Activated gamma-delta T cell treated with Interleukin-2 at 50 U/mL for 16 hours (primary cell): ENCODE results near the gene UBA6.
"Not testable (repeated sequence)": the region's sequence is repeated elsewhere in the genome, so short reads cannot be mapped to it uniquely, and the experiment has no call there.

ENCODE experiments used
- DNase-seq: peaks from one replicate; pipeline ENCODE4 v3.0.0-alpha.2; 2020

UBA6 gene

DNA sequence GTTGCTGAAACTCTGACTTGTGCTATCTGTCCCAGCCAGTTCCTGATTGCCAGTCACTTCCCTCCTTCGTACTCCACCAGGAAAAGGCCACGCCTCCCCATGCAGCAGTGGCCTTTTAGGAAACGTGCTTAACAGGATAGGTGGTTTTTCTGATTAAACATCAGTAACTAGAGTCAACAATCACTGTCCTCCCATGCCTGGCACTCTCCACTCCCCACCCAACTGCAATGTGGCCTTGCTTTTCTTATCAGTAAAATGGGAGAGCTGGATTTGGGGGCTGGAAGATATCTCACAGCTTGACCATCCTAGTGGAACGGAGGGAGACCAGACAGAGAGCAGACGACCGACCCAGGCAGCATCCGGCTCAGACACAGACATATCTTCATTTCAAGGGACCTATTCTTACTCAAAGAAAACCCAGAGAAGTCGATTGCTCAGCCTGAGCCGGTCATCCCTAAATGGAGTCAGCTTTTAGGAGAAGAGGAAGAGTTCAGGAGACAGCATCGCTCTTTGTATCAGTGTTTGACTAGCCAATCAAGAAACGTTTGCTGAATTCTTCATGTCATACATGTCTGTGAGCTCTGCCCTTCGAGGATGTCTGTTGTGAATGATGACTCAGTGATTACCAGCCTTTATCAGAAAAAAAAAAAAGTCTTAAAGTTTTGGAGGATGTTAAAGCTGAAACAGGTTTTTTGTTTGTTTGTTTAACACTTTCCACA, 12.7 kb upstream of the UBA6 start:
- no peak for DNase-seq

DNA sequence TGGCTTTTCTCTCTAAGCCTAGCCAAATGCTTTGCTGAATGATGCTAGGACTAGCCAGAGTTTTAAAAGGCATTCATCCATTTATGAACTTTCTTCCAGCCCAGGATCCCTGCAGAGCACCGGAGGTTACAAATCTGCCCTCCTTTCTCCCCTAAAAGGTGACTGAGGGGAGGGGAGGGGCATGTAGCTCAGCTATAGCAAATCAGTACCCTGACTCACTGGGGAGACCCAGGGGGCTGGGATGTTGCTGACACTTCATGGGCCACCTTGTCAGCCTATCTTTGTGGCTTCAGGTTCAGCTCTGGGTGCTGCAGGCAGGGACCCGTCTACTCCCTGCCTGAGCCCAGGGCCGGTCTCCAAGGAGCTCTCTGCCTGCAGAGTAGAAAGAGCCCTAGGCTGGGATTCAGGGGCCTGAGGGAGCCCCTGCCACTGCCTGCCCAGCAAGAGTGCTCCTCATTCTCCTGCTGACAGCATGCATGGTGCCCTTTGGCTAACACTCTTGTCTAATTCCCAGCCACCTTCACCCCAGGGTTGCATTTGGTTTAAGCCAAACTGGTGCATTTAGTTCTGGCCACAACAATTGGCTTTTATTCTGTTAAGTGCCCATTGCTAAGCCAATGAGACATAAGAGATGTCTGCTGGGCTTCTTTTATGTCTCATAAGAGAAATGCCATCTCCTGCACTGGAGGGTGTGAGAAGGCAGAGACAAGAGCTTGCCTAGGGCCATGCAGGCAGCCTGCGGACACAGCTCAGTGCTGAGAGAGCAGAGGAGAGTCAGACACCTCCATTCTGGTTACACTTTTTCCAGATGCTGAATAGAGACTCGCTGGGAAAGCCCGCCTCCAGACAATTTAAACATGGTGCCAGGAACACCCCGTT, 11.9 kb upstream of the UBA6 start:
- DNase-seq, result no peak

DNA sequence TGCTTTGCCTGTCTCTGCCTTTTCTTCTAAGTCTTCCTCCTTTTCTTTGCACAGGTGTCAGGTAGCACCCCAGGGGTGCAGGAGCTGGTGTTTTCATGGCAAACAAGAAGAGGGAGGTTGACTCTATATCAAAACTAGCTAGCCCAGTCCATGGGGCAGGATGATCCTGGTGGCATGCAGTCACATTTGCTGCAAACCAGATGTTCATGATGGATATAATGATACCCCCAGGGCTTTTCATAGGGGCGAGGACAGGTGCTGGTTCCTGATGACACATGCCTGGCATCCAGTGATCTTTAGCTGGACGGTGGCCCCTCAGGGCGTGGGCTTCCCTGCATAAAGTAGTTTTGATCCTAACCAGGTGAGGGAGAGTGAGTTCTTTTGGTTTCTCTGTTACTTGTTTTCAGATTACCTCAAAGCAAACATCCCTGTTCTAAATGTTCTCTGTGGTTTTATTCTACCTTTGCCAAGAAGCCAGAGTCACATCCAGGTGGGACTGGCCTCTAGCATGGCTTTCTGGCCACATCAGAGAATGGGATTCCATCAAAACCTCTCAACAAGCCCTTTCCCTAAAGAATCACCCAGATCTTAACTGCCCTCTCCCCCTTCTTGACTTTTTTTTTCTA, 11.2 kb upstream of the UBA6 start:
- no peak for DNase-seq

DNA sequence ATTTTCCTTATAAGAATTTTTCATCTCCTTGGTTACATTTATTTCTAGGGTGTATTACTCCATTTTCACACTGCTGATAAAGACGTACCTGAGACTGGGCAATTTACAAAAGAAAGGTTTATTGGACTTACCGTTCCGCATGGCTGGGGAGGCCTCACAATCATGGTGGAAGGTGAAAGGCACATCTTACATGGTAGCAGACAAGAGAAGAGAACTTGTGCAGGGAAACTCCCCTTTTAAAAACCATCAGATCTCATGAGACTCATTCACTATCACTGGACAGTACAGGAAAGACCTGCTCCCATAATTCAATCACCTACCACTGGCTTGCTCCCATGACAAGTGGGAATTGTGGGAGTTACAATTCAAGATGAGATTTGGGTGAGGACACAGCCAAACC, 5.7 kb upstream of the UBA6 start:
- not testable (repeated sequence) for DNase-seq

DNA sequence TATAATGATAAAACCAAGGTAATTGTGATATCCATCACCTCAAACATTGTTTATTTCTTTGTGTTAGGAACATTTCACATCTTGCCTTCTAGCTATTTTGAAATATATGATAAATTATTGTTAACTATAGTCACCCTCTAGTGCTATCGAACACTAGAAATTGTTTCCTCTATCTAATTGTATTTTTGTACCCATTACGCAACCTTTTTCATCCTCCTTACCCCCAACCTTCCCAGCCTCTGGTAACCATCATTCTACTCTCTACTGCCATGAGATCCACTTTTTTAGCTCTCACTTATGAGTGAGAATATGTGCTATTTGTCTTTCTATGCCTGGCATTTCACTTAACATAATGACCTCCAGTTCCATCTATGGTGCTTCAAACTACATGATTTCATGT, 3.9 kb upstream of the UBA6 start:
- DNase-seq, result no peak

DNA sequence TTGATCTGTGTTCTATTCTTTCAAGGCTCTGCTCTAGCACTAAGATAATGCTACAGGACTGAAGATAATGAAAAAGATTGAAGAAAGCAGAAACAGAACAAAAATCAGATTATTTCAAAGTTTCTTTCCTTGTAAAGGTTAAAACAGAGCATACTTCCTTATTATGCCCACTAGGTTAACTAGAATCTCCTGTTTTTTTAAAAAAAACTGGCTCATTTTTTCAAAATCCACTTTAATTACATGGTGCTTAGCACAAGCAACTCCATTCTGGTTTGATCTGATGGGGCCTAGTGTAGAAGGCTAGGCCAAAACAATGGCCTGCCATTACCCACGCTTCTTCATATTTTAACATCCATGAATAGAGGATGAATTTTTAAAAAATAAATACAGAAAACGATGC, 1.2 kb upstream of the UBA6 start:
- DNase-seq, result no peak

DNA sequence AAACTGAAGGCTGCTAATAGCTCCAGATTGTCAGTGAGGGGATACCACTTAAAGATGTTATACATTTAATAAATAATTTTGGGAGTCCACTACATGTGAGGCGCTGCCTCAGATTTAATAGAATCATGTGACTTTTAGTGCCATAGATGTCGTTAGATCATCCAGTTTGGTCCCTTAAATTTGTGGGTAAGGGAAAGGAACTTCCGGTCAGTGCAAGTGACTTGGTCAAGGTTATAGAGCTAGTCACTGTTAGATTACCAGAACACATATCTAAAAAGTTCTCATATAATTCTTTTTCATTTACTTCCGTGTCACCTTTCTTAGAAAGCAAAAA, 529 bp upstream of the UBA6 start:
- DNase-seq, result no peak

DNA sequence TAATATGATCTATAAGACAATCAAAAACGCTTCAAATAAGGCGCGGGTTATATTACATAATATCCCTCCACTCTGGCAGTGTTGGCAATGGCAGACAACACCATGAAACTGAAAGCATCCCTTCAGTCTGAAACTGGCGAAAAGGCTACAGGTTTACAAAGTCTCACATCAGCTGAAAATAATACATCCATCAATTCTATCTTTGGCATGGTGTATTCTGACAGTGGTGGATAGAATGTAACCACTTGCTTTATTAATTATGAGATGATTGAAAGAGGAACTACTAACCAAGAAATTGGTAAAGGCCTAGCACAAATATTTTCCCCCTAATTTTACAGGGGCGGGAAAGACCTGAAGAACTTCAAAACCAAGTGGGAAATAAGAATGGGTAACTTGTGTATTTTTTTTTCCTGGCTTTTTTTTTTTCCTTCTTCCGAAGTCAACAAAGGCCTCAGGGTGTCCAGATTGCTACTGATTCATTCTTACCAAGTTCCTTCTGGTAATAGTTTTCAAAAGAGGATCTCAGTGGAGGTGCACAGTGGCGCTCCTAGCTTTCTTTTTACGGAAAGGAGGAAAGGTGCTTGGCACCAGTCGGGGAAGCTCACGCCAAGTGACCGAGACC, 728 bp downstream of the UBA6 start:
- no peak for DNase-seq

DNA sequence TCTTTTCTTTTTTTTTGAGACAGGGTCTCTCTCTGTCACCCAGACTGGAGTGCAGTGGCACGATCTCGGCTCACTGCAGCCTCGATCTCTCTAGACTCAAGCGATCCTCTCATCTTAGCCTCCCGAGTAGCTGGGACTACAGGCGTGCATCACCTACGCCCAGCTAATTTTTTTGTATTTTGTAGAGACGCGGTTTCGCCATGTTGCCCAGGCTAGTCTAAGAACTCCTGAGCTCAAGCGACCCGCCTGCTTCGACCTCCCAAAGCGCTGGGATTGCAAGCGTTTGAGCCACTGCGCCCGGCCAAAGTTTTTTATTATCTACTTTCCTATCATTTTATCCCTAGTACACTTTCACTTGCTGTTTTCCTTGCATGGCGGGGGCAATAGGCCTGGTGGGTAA, 1.4 kb downstream of the UBA6 start:
- DNase-seq, result no peak

DNA sequence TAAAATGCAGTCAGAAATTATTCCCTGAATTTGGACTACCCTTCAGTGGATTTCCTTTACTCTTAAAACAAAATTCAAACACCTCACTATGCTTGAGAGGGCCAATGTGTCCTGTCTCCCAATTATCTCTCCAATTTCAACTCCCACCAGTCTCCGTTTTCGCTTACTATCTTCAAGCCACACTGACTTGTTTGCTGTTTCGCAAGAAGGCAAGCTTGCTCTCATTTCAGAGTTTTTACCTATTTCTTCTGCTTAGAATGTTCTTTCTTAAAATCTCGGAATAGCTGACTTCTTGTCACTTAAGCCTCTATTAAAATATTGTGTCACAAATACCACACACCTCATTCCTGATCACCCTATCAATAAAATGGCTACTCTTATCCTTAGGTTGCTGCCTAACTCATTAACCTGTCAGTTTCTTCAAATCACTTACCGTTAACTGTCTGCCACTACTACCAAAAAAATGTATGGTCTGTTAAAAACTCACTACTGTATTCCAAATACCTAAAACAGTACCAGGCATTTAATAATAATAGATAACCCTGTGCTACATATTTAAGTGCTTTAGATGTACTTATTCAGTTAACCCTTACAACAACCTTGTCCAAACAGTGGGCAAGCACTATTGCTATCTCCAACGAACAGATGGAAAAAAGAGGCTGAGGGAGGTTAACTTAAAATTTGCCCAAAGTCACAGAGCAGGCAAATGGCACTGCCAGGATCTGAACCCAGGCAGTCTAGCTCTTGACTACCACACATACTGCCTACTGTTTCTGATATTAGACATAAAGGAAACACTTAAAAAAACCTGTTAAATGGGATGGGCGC, 2.9 kb downstream of the UBA6 start:
- no peak for DNase-seq

DNA sequence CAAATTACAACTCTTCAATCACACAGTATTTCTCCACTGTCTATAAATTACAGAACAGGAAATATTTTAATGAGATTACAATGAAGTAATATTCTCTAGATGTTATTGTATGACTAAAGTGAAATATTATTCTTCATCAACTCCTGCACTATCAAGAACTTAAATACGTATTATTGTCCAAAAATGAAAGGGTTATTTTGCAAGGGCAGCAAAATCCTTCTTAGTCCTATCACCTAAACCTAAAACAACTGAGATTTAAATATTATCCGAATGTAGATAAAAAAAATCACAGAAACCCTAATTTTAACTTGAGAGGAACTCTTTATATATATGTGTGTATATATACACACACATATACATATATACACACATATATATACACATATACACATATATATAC, 4.9 kb downstream of the UBA6 start:
- no peak for DNase-seq

DNA sequence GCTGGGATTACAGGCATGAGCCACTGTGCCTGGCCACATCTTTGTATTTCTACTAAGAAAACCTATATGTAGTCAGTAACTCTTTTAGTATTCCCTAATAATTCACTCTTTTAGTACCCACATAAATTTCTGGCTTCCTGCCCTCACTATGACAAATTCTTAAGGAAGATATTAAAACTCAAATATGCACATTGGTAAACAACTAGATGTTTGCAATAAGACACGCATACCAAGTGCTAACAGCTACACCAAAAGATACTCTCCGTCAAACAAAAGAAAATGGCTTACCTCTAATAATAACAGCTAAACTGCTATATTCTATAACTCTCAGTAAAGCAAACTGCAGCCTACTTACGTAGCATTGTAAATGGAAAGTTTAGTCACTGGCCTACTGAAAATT, 6.3 kb downstream of the UBA6 start:
- DNase-seq, result no peak

DNA sequence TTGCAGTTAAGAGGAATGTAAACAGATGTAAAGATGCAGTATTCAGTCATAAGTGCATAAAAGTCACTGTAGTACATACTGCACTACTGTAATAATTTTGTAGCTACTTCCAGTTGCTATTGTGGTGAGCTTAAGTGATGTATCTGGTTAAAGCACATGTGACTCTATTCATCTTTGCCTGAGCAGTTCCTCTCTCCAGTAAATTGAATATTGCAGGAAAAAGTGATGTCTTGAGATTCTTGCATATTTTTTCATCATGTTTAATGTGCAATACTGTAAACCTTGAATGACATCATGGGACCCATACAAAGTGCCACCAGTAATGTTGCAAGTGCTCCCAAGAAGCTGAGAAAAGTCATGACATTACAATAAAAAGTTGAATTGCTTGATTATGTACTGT, 9.6 kb downstream of the UBA6 start:
- no peak for DNase-seq

DNA sequence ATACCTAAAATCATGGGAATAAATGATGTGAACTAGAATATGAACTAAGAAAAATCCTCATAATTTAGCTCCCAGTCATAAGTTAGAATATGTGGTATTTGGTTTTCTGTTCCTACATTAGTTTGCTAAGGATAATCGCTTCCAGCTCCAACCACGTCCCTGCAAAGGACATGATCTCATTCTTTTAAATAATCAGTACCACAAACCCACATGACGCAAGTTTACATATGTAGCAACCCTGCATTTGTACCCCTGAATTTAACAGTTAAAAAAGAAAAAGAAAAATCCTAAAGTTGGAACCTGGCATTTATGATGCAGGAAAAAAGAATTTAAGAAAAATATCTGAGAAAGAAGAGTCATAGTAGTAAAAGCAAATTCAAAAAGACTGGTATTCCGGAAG, 13.3 kb downstream of the UBA6 start:
- no peak for DNase-seq

DNA sequence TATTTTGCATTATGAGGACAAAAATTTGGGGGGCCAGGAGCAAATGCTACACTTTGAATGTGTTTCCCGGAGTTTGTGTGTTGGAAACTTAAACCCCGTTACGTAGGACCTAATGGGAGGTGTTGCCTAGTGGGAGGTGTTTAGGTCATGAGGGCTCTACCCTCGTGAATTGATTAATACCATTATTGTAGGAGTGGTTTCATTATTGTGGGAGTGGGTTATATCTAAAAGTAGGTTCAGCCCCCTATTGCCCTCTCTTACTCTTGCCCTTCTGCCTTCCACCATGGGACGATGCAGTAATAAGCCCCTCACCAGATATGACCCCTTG, 15.5 kb downstream of the UBA6 start:
- DNase-seq, result no peak

DNA sequence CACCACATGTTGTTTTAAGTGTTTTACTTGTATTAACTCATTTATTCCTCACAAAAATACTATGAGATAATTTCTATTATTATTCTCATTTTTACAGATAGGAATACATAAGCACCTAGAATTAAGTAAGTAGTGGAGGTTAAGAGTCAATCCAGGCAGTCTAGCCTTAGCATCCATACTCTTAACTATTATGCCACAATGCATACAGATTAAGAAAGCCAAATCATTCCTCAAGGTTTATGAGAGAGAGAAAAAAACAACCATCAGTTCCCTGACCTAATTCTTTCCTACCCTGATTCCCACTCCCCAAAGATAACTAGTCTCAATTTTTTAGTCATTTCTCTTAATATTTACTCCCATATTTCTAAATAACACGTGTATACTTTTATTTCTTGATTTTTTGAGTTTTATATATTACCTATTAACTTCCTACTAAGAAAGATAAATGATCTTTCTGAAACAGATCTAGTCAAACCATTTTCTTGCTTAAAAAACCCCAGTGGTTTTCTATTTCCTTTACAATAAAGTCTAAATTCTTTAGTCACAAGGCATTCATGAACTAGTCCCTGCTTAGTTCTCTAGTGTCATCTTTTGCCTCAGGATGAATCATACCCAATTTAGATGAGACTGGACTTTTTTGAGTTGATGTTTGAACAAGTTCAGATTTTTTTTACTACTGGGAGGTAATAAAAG, 16.0 kb downstream of the UBA6 start:
- no peak for DNase-seq

DNA sequence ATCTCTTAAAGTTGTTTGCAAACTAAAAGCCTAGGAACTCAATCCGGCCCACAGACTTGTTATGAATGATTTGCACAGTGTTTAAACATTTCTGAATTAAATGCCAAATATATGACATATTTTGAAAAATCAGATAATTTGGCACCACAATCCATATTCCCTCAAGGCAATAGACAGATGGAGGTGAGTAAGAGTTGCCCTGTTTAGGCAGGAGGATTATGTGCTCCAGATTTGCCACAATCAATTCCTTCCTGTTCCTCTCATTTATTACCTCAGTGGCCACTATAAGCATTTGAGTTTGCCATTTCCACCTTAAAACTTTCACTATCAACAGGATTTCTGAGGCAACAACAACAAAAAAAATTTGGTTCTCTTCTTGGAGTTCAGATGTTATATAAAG, 18.7 kb downstream of the UBA6 start:
- no peak for DNase-seq

DNA sequence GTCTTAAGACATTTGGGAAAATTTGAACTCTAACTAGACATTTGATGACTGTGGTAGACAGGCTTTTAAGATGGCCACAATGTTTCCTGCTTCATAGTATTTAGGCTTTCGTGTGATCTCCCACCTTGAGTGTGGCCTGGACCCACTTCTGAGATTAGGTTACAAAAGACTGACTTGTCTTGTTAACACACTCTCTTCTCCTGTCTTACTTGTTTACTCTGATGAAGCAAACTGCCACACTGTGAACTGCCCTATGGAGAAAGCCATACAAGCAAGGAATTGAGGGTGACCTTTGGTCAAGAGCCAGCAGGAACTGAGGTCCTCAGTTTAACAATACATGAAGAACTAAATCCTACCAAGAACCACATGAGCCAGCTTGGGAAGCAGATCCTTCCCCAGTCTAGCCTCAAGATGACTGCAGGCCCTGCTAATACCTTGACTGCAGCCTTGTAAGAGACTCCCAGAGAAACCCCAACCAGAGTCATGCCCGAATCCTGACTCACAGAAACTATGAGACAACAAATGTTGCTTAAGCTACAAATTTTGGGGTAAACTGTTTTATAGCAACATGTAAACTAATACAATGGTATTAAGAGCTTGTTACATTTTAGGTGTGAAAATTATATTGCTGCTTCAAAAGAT, 20.3 kb downstream of the UBA6 start:
- no peak for DNase-seq

DNA sequence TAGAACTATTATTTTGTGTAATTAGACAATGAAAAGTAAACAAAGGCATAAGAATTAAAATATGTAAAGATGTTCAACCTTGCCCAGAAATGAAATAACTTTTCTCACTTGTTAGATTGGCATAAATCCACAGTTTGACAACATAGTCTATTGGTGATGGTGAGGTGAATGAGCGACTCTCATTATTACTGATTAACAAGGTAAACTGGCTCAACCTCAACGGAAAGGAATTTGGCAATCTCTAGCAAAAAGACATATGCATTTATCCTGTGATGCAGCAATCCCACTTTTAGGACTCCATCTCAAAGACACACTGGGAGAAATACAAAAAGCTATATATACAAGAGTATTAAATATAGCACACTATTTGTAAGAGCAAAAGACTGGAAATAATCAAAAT, 22.3 kb downstream of the UBA6 start:
- no peak for DNase-seq

DNA sequence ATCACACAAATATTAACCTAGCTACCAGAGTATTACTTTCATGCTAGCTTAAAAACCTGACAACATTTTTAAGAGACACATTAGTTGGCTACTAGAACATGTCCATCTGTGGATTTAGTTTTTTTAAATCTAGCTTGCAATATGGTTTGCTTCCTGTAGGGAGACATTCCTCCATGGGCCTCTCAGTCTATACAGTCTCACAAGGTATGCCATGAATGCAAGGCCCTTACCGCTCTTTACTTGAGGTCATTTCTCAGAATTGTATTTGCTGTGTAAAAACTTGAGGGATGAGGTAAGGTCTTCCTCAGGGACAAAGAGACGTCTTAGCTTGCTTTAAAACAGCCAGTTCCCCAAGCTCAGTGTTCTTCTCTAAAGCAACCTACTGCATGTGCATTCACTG, 26.9 kb downstream of the UBA6 start:
- no peak for DNase-seq

DNA sequence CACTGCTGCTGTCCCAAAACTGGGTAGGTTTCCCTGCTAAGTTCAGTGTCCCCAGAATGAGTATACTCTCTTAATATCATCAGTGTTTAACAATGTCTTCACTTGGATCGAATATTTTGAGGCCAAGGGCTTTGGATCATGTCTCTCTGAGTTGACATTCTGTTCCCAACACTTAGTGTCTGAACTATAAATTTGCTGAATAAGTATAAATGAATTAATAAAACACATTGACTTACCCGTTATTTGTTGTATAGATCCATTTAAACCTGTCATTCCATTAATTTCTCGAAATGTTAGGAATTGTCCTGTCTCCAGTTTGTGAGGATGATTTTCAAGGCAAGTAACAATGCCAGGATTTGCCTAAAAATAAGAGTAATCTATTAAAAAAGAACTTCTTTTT, 32.6 kb downstream of the UBA6 start:
- DNase-seq, result no peak

DNA sequence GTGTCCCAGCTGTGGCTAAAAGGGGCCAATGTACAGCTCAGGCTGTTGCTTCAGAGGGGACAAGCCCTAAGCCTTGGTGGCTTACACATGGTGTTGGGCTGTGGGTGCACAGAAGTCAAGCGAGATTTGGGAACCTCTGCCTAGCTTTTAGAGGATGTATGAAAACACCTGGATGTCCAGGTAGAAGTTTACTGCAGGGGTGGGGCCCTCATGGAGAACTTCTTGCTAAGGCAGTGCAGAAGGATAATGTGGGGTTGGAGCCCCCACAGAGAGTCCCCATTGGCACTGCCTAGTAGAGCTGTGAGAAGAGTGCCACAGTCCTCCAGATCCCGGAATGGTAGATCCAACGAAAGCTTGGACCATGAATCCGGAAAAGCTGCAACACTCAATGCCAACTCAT, 40.5 kb downstream of the UBA6 start:
- DNase-seq, result no peak
